Cardiac fibroblast (primary cell): ENCODE measurements around the gene KCNMB4.

Experiments
- DNase-seq, 2 donors: peaks; one replicate each; pipeline versions ENCODE4 v3.0.0 to v3.0.0-alpha.2; 2010; ENCODE audit warnings: low read depth in 2 of 2
- H3K4me3 ChIP-seq, 2 donors: replicated peaks in 1 of 2; 1 replicate in 1 of 2; 2 replicates in 1 of 2; pipeline ENCODE4 v1.5.1; 2011; ENCODE audit warnings: low read depth in 2 of 2, low read length in 2 of 2, mild to moderate bottlenecking in 2 of 2, moderate library complexity in 1 of 2
- CTCF ChIP-seq: IDR thresholded peaks from one replicate; pipeline ENCODE4 v1.5.1; 2011; ENCODE audit warnings: low read depth, mild to moderate bottlenecking, low read length, inconsistent platforms

The KCNMB4 gene

GRCh38 chr12:70355972-70356371, 10.1 kb upstream of the KCNMB4 start:
- DNase-seq, result no peak
- no peak for TF ChIP-seq CTCF
- H3K4me3 ChIP-seq, result no peak overlapping the region

GRCh38 chr12:70359458-70360197, 6.5 kb upstream of the KCNMB4 start:
- DNase-seq, result peak in 1 of 2 donors; percentile 21
- TF ChIP-seq CTCF, result no peak
- no peak overlapping the region for H3K4me3 ChIP-seq

- no peak for TF ChIP-seq CTCF
- no peak for DNase-seq
- no peak overlapping the region for H3K4me3 ChIP-seq
Measured at GRCh38 chr12:70360218-70360617, 5.9 kb upstream of the KCNMB4 start.

- DNase-seq, result no peak
- H3K4me3 ChIP-seq, result peak overlapping the region in 1 of 2 donors; percentile 75
- TF ChIP-seq CTCF, result no peak
Measured at GRCh38 chr12:70364695-70365397, 1.2 kb upstream of the KCNMB4 start.

GRCh38 chr12:70365398-70365647, 767 bp upstream of the KCNMB4 start:
- peak in 1 of 2 donors; percentile 6 for DNase-seq
- H3K4me3 ChIP-seq, result peak overlapping the region; percentile 55 to 75
- no peak for TF ChIP-seq CTCF

GRCh38 chr12:70366581-70367257, 629 bp downstream of the KCNMB4 start:
- H3K4me3 ChIP-seq, result peak overlapping the region; percentile 75 to 79
- DNase-seq, result peak; percentile 37 to 39
- no peak for TF ChIP-seq CTCF
